Retinal pigment epithelial cell (primary cell): Measurements from ENCODE around the gene SULT1C4.

Source experiments
- DNase-seq: peaks from one replicate; pipeline ENCODE4 v3.0.0-alpha.2; 2010; ENCODE audit warnings: low read depth
- H3K4me3 ChIP-seq: 2 replicates; pipeline ENCODE4 v1.5.1; 2011; ENCODE audit warnings: mild to moderate bottlenecking, low read length, control low read depth, moderate library complexity
- CTCF ChIP-seq: conservative IDR thresholded peaks from 2 replicates; pipeline ENCODE4 v1.5.1; 2011; ENCODE audit warnings: low read depth, low read length, control low read depth, inconsistent platforms

SULT1C4 gene

GRCh38 chr2:108376774-108377173, 980 bp upstream of the SULT1C4 start:
- no peak overlapping the region for H3K4me3 ChIP-seq
- TF ChIP-seq CTCF, result no peak
- no peak for DNase-seq

- no peak for TF ChIP-seq CTCF
- no peak for DNase-seq
- peak overlapping the region; percentile 29 for H3K4me3 ChIP-seq
These were observed 353 bp upstream of the SULT1C4 start for GRCh38 chr2:108377401-108377800.

- TF ChIP-seq CTCF, result no peak
- H3K4me3 ChIP-seq, result no peak overlapping the region
- no peak for DNase-seq
These were observed 1.1 kb downstream of the SULT1C4 start for GRCh38 chr2:108378851-108379250.

- DNase-seq, result no peak
- TF ChIP-seq CTCF, result no peak
- H3K4me3 ChIP-seq, result no peak overlapping the region
These were observed 4.4 kb downstream of the SULT1C4 start for GRCh38 chr2:108382196-108382595.

- no peak for DNase-seq
These were observed 5.5 kb downstream of the SULT1C4 start for GRCh38 chr2:108383146-108383830.

GRCh38 chr2:108384662-108385393, 7.1 kb downstream of the SULT1C4 start:
- DNase-seq, result no peak
- no peak for TF ChIP-seq CTCF
- H3K4me3 ChIP-seq, result no peak overlapping the region

More at GRCh38 chr2:108383146-108383830, 5.5 kb downstream of the SULT1C4 start:
- no peak for TF ChIP-seq CTCF
- H3K4me3 ChIP-seq, result no peak overlapping the region

- no peak overlapping the region for H3K4me3 ChIP-seq
These were observed 7.8 kb downstream of the SULT1C4 start for GRCh38 chr2:108385411-108386071.

More at GRCh38 chr2:108385411-108386071, 7.8 kb downstream of the SULT1C4 start:
- DNase-seq, result no peak
- no peak for TF ChIP-seq CTCF
